IPS-18c (cell line): ENCODE data around the gene GLYATL1.
A peak's percentile ranks its signal among the peaks of the same experiment; 100 is the strongest.
"Not testable (repeated sequence)": the region's sequence is repeated elsewhere in the genome, so short reads cannot be mapped to it uniquely, and the experiment has no call there.

Source experiments
- H3K4me3 ChIP-seq: 2 replicates; pipeline ENCODE4 v1.7.0; 2013; ENCODE audit warnings: low read depth, mild to moderate bottlenecking, low read length, moderate library complexity; ENCODE audit not compliant: insufficient read depth
- H3K9me3 ChIP-seq: one replicate; pipeline ENCODE4 v1.6.1; 2013; ENCODE audit warnings: mild to moderate bottlenecking, low read length, moderate library complexity; ENCODE audit not compliant: control insufficient read depth, insufficient read depth

Gene GLYATL1

GRCh38 chr11:58958500-58958899 lies 19.2 kb downstream of the GLYATL1 start:
- Histone ChIP-seq H3K4me3 (no peak overlapping the region), H3K9me3 (no peaks in the 10 kb centered on the region)

- Histone ChIP-seq H3K9me3 (peaks cover 2% of the 10 kb centered on the region), H3K4me3 (peak overlapping the region; percentile 42; the same call in 1 of the 2 replicates)
These were observed 24.3 kb downstream of the GLYATL1 start for GRCh38 chr11:58963551-58964104.

GRCh38 chr11:58965246-58965985 lies 26.1 kb downstream of the GLYATL1 start:
- no peak overlapping the region for H3K4me3 ChIP-seq
- peaks cover 2% of the 10 kb centered on the region for H3K9me3 ChIP-seq

GRCh38 chr11:58968251-58968711 lies 29.0 kb downstream of the GLYATL1 start:
- Histone ChIP-seq H3K4me3 (no peak overlapping the region), H3K9me3 (peaks cover 9% of the 10 kb centered on the region)

GRCh38 chr11:58977470-58977869 lies 38.2 kb downstream of the GLYATL1 start:
- Histone ChIP-seq H3K9me3 (peaks cover 5% of the 10 kb centered on the region), H3K4me3 (no peak overlapping the region)

- no peak overlapping the region for H3K4me3 ChIP-seq
These were observed 39.9 kb downstream of the GLYATL1 start for GRCh38 chr11:58979222-58979621.

GRCh38 chr11:58980159-58980843 lies 41.0 kb downstream of the GLYATL1 start:
- Histone ChIP-seq H3K4me3 (no peak overlapping the region), H3K9me3 (no peaks in the 10 kb centered on the region)

More at GRCh38 chr11:58979222-58979621, 39.9 kb downstream of the GLYATL1 start:
- H3K9me3 ChIP-seq: no peaks in the 10 kb centered on the region

- Histone ChIP-seq H3K4me3 (no peak overlapping the region), H3K9me3 (no peaks in the 10 kb centered on the region)
These were observed 53.2 kb downstream of the GLYATL1 start for GRCh38 chr11:58992489-58992888.

- Histone ChIP-seq H3K4me3 (no peak overlapping the region), H3K9me3 (no peaks in the 10 kb centered on the region)
These were observed 54.9 kb downstream of the GLYATL1 start for GRCh38 chr11:58994171-58994570.

- no peak overlapping the region for H3K4me3 ChIP-seq
- H3K9me3 ChIP-seq: no peaks in the 10 kb centered on the region
These were observed 59.4 kb downstream of the GLYATL1 start for GRCh38 chr11:58998480-58999290.

GRCh38 chr11:58999291-58999680 lies 60.0 kb downstream of the GLYATL1 start:
- H3K9me3 ChIP-seq: no peaks in the 10 kb centered on the region
- no peak overlapping the region for H3K4me3 ChIP-seq

GRCh38 chr11:59000003-59000402 lies 60.7 kb downstream of the GLYATL1 start:
- Histone ChIP-seq H3K9me3 (no peaks in the 10 kb centered on the region), H3K4me3 (no peak overlapping the region)

GRCh38 chr11:59002006-59002405 lies 62.7 kb downstream of the GLYATL1 start:
- H3K9me3 ChIP-seq, H3K4me3 ChIP-seq: not testable (repeated sequence)
